AG08395 (cell line): ENCODE results near the gene POLR2J3.
"Not testable (repeated sequence)": the region's sequence is repeated elsewhere in the genome, so short reads cannot be mapped to it uniquely, and the experiment has no call there.

Source experiments
- DNase-seq: peaks from one replicate; pipeline ENCODE4 v3.0.0; 2012; ENCODE audit warnings: mixed read lengths, low spot score

The POLR2J3 gene

GRCh38 chr7:102572261-102573239, at the start of gene POLR2J3:
TSS of gene POLR2J3 (minus strand) at chr7:102572583. CDS start at chr7:102572521, 62 bp downstream.
- DNase-seq = not testable (repeated sequence)

GRCh38 chr7:102618122-102618521, 45.7 kb upstream of the POLR2J3 start:
- not testable (repeated sequence) for DNase-seq

- DNase-seq = not testable (repeated sequence)
Observed at GRCh38 chr7:102616507-102617125, 44.2 kb upstream of the POLR2J3 start, which contains the start of gene RASA4. TSS of gene RASA4 (minus strand) at chr7:102616756. CDS start at chr7:102616689, 67 bp downstream.

GRCh38 chr7:102615930-102616329, 43.5 kb upstream of the POLR2J3 start:
- not testable (repeated sequence) for DNase-seq

GRCh38 chr7:102614873-102615272, 42.5 kb upstream of the POLR2J3 start:
- DNase-seq = not testable (repeated sequence)

GRCh38 chr7:102614346-102614697, 41.9 kb upstream of the POLR2J3 start:
- not testable (repeated sequence) for DNase-seq

GRCh38 chr7:102613575-102614345, 41.4 kb upstream of the POLR2J3 start:
- not testable (repeated sequence) for DNase-seq

- not testable (repeated sequence) for DNase-seq
Observed at GRCh38 chr7:102611675-102612325, 39.4 kb upstream of the POLR2J3 start.

GRCh38 chr7:102611013-102611674, 38.8 kb upstream of the POLR2J3 start:
- not testable (repeated sequence) for DNase-seq

- not testable (repeated sequence) for DNase-seq
Observed at GRCh38 chr7:102610441-102610840, 38.1 kb upstream of the POLR2J3 start.

GRCh38 chr7:102609734-102610133, 37.4 kb upstream of the POLR2J3 start:
- not testable (repeated sequence) for DNase-seq

- DNase-seq = not testable (repeated sequence)
Observed at GRCh38 chr7:102606848-102607247, 34.5 kb upstream of the POLR2J3 start.

- DNase-seq = not testable (repeated sequence)
Observed at GRCh38 chr7:102604431-102605145, 32.2 kb upstream of the POLR2J3 start.

- not testable (repeated sequence) for DNase-seq
Observed at GRCh38 chr7:102602317-102602716, 29.9 kb upstream of the POLR2J3 start.

GRCh38 chr7:102599699-102600098, 27.3 kb upstream of the POLR2J3 start:
- DNase-seq = not testable (repeated sequence)

GRCh38 chr7:102596036-102596435, 23.7 kb upstream of the POLR2J3 start:
- not testable (repeated sequence) for DNase-seq

- DNase-seq = not testable (repeated sequence)
Observed at GRCh38 chr7:102593637-102594334, 21.4 kb upstream of the POLR2J3 start.

GRCh38 chr7:102592477-102593019, 20.2 kb upstream of the POLR2J3 start:
- not testable (repeated sequence) for DNase-seq

- DNase-seq = not testable (repeated sequence)
Observed at GRCh38 chr7:102589857-102590256, 17.5 kb upstream of the POLR2J3 start.
